AG04450 (cell line): ENCODE measurements around the gene BANK1. TPM values are rescaled to one million over a fixed set of nuclear protein-coding genes. Genes with fewer than 3 reads are reported as not detected.

Experiments used
- CTCF ChIA-PET: fragments of 300-600, 350-600 bp; formaldehyde crosslinking; extraction: SDS; loops from one replicate; lab custom pipeline; 2022; ENCODE audit warnings: antibody characterized with exemption, inconsistent platforms; lab: Charles Lee
- POLR2A ChIA-PET: fragments of 350-600 bp; formaldehyde crosslinking; extraction: SDS; loops from one replicate; lab custom pipeline; 2021; ENCODE audit warnings: antibody characterized with exemption, inconsistent platforms; lab: Yijun Ruan, JAX
- DNase-seq: peaks from one replicate; pipeline ENCODE4 v3.0.0-alpha.2; 2011; ENCODE audit warnings: low read depth, low spot score
- H3K27ac ChIP-seq: one replicate; pipeline ENCODE4 v1.5.1; 2012; ENCODE audit warnings: low read depth, low read length, control low read depth
- H3K27me3 ChIP-seq: one replicate; pipeline ENCODE4 v1.6.0; 2012; ENCODE audit warnings: low read length; ENCODE audit not compliant: control insufficient read depth, insufficient read depth
- H3K4me3 ChIP-seq: 2 replicates; pipeline ENCODE4 v1.5.1; 2011; ENCODE audit warnings: mild to moderate bottlenecking, low read depth, low read length, control low read depth
- H3K9me3 ChIP-seq: 2 replicates; pipeline ENCODE4 v1.5.1; 2012; ENCODE audit warnings: low read length; ENCODE audit not compliant: control insufficient read depth, insufficient read depth
- polyA plus RNA-seq: library from polyadenylated mRNA; depleted of rRNA; stranded (reverse); fragments of >200 nt; gene quantifications from 2 replicates; pipeline ENCODE4 v1.2.3, GENCODE V29; 2011
- TF ChIP-seq, protein P1 (sequence below): IDR thresholded peaks from 2 replicates; pipeline ENCODE4 v1.5.1; 2011; ENCODE audit warnings: low read depth, low read length, control low read depth, inconsistent platforms

BANK1 gene
- polyA plus RNA-seq, 1 experiment, result 0.53 TPM

- ChIA-PET CTCF (no interaction called here), POLR2A (no interaction called here)
- TF ChIP-seq, protein P1, sequence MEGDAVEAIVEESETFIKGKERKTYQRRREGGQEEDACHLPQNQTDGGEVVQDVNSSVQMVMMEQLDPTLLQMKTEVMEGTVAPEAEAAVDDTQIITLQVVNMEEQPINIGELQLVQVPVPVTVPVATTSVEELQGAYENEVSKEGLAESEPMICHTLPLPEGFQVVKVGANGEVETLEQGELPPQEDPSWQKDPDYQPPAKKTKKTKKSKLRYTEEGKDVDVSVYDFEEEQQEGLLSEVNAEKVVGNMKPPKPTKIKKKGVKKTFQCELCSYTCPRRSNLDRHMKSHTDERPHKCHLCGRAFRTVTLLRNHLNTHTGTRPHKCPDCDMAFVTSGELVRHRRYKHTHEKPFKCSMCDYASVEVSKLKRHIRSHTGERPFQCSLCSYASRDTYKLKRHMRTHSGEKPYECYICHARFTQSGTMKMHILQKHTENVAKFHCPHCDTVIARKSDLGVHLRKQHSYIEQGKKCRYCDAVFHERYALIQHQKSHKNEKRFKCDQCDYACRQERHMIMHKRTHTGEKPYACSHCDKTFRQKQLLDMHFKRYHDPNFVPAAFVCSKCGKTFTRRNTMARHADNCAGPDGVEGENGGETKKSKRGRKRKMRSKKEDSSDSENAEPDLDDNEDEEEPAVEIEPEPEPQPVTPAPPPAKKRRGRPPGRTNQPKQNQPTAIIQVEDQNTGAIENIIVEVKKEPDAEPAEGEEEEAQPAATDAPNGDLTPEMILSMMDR, result no peak
- Histone ChIP-seq H3K4me3 (no peak overlapping the region), H3K27me3 (no peaks in the 10 kb centered on the region), H3K27ac (no peak overlapping the region), H3K9me3 (no peaks in the 10 kb centered on the region)
- DNase-seq, result no peak
Observed at GRCh38 chr4:102031406-102031805, 240.9 kb downstream of the BANK1 start.

DNA sequence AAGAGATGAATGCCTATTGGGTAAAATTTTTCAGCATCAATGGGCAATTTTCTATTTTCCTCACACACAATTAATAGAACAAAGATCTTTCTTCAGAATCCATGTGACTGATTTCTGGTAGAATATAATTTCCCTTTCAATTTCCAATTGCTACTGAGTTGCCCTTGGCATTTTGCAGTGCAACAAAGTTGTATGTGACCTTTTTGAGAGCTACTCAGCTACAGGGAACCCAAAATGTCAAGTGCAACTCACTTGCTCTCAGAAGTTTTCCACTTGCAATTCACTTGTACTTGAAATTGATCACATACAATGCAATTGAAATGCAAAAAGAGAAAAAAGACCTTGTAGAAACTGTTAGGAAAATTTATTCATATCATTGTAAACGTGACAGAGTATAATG lies 245.5 kb downstream of the BANK1 start:
- ChIA-PET CTCF (no interaction called here), POLR2A (no interaction called here)
- no peaks in the 10 kb centered on the region for H3K9me3 ChIP-seq
- no peaks in the 10 kb centered on the region for H3K27me3 ChIP-seq
- no peak for DNase-seq
- no peak overlapping the region for H3K27ac ChIP-seq
- H3K4me3 ChIP-seq, result no peak overlapping the region
- TF ChIP-seq, protein P1, result no peak

GRCh38 chr4:102036619-102037376 lies 246.3 kb downstream of the BANK1 start:
- TF ChIP-seq, protein P1, result no peak
- no peak for DNase-seq
- Histone ChIP-seq H3K9me3 (no peaks in the 10 kb centered on the region), H3K27ac (no peak overlapping the region), H3K27me3 (no peaks in the 10 kb centered on the region), H3K4me3 (no peak overlapping the region)
- CTCF ChIA-PET, result no interaction called here
- POLR2A ChIA-PET, result no interaction called here

DNA sequence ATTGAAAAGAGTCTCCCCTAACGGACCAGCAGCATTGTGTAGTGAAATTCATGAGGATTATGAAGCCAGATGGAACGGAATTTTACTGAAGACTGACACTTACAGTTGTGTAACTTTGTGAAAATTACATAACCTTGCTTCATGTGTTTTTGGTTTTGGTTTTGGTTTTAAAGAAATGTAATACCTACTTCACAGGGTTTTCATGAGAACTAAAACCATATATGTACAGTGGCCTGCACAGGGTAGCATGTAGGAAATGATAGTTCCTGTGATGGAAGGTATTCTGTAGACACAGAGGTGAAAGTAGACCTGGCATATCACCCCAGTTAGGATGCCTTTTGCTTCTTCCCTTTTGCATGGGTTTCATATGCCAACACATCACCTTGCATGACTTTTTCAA lies 247.0 kb downstream of the BANK1 start:
- H3K27ac ChIP-seq, result no peak overlapping the region
- TF ChIP-seq, protein P1, result no peak
- ChIA-PET CTCF (no interaction called here), POLR2A (no interaction called here)
- H3K27me3 ChIP-seq, result no peaks in the 10 kb centered on the region
- no peak overlapping the region for H3K4me3 ChIP-seq
- DNase-seq, result no peak
- H3K9me3 ChIP-seq, result no peaks in the 10 kb centered on the region

GRCh38 chr4:102042871-102043802 lies 252.6 kb downstream of the BANK1 start:
- Histone ChIP-seq H3K27ac (no peak overlapping the region), H3K27me3 (no peaks in the 10 kb centered on the region), H3K9me3 (no peaks in the 10 kb centered on the region), H3K4me3 (no peak overlapping the region)
- ChIA-PET CTCF (no interaction called here), POLR2A (no interaction called here)
- TF ChIP-seq, protein P1, result no peak
- DNase-seq, result no peak
